GM19238 (cell line): Measurements from ENCODE around the gene PIK3CA.
A peak's percentile ranks its signal among the peaks of the same experiment; 100 is the strongest.
"Not testable (repeated sequence)": the region's sequence is repeated elsewhere in the genome, so short reads cannot be mapped to it uniquely, and the experiment has no call there.

Experiments used
- DNase-seq: peaks from one replicate; pipeline ENCODE4 v3.0.0; 2011; ENCODE audit warnings: low spot score; ENCODE audit not compliant: insufficient read length

Gene PIK3CA

GRCh38 chr3:179147873-179148615, at the start of gene PIK3CA:
Gene PIK3CA, plus strand, starts transcription at chr3:179148357. Its CDS starts 50,469 bp downstream, at chr3:179198826.
- DNase-seq, result peak; percentile 75

GRCh38 chr3:179098388-179099077, 49.6 kb upstream of the PIK3CA start:
- no peak for DNase-seq

- DNase-seq, result no peak
These were observed 47.5 kb upstream of the PIK3CA start for GRCh38 chr3:179100652-179101051.

GRCh38 chr3:179105881-179106280, 42.3 kb upstream of the PIK3CA start:
- DNase-seq, result no peak

- DNase-seq, result no peak
These were observed 40.5 kb upstream of the PIK3CA start for GRCh38 chr3:179107617-179108016.

- DNase-seq, result no peak
These were observed 40.1 kb upstream of the PIK3CA start for GRCh38 chr3:179108086-179108485.

GRCh38 chr3:179113903-179114302, 34.3 kb upstream of the PIK3CA start:
- no peak for DNase-seq

- DNase-seq, result not testable (repeated sequence)
These were observed 32.7 kb upstream of the PIK3CA start for GRCh38 chr3:179115444-179115843.

GRCh38 chr3:179116816-179117215, 31.3 kb upstream of the PIK3CA start:
- DNase-seq, result no peak

- DNase-seq, result not testable (repeated sequence)
These were observed 15.8 kb upstream of the PIK3CA start for GRCh38 chr3:179132191-179132890.

GRCh38 chr3:179133575-179133974, 14.6 kb upstream of the PIK3CA start:
- DNase-seq, result no peak

- no peak for DNase-seq
These were observed 12.0 kb upstream of the PIK3CA start for GRCh38 chr3:179136195-179136594.

GRCh38 chr3:179141890-179142289, 6.3 kb upstream of the PIK3CA start:
- no peak for DNase-seq

- peak; percentile 21 for DNase-seq
These were observed 1.1 kb upstream of the PIK3CA start for GRCh38 chr3:179146911-179147513.

GRCh38 chr3:179147514-179147872, 664 bp upstream of the PIK3CA start:
- no peak for DNase-seq

- peak; percentile 11 for DNase-seq
These were observed 654 bp downstream of the PIK3CA start for GRCh38 chr3:179148616-179149405.

- peak; percentile 16 for DNase-seq
These were observed 1.3 kb downstream of the PIK3CA start for GRCh38 chr3:179149406-179149867.

GRCh38 chr3:179149951-179150350, 1.8 kb downstream of the PIK3CA start:
- no peak for DNase-seq

- DNase-seq, result no peak
These were observed 2.5 kb downstream of the PIK3CA start for GRCh38 chr3:179150610-179151009.

GRCh38 chr3:179151474-179151873, 3.3 kb downstream of the PIK3CA start:
- DNase-seq, result no peak

- no peak for DNase-seq
These were observed 8.0 kb downstream of the PIK3CA start for GRCh38 chr3:179156170-179156569.
